GM12875 (cell line): Measurements from ENCODE around the gene SPECC1L.

Source experiments
- H3K4me3 ChIP-seq: one replicate; pipeline ENCODE4 v1.5.1; 2011; ENCODE audit warnings: low read depth, low read length, control low read depth
- TF ChIP-seq, protein P1 (sequence below): IDR thresholded peaks from 2 replicates; pipeline ENCODE4 v1.5.1; 2011; ENCODE audit warnings: low read depth, mild to moderate bottlenecking, control low read depth, inconsistent platforms, low read length, moderate library complexity, borderline replicate concordance; ENCODE audit not compliant: insufficient read depth

The SPECC1L gene

DNA sequence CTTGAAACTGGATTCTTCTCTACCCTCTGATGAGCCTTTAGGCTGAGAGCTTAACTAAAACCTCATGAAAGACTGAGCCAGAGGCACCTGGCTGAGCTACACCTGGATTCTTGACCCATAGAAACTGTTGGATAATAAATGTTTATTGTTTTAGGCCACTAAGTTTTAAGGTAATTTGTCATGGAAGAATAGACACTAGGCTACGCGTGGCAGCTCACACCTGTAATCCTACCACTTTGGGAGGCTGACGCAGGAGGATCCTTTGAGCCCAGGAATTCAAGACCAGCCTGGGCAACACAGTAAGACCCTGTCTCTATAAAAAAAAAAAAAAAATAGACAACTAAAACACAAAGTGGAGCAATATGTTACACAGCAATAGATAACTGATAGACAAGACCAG is 195.3 kb downstream of the SPECC1L start:
- TF ChIP-seq, protein P1, sequence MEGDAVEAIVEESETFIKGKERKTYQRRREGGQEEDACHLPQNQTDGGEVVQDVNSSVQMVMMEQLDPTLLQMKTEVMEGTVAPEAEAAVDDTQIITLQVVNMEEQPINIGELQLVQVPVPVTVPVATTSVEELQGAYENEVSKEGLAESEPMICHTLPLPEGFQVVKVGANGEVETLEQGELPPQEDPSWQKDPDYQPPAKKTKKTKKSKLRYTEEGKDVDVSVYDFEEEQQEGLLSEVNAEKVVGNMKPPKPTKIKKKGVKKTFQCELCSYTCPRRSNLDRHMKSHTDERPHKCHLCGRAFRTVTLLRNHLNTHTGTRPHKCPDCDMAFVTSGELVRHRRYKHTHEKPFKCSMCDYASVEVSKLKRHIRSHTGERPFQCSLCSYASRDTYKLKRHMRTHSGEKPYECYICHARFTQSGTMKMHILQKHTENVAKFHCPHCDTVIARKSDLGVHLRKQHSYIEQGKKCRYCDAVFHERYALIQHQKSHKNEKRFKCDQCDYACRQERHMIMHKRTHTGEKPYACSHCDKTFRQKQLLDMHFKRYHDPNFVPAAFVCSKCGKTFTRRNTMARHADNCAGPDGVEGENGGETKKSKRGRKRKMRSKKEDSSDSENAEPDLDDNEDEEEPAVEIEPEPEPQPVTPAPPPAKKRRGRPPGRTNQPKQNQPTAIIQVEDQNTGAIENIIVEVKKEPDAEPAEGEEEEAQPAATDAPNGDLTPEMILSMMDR: no peak
- H3K4me3 ChIP-seq: no peak overlapping the region

DNA sequence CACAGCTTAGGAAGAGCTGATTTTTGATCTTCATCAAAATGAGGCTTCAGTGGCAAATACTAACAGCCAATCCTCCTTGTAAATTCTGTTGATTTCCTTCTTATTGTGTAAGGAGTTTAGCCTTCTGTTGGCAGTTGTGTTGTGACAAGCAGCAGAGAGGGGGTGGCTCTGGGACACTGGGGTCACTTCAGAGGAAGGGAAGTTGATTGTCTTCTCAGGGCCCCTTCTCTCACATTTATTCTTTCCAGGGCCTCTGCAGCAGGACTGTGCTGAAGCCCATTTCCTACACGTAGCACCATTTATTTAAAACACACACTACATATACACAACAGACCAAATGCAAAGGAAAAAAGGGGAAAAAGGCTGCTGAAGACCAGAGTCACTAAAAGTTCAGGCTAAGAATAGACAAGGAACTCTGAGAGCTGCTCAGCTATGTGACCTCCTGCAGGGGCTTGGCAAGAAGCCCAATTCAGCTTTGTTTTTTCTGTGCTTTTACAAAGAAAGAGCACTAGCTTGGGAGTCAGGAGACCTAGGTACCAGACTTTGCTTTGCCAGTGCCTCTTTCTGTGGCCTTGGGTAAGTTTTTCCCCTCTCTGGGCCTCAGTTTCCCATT is 196.2 kb downstream of the SPECC1L start:
- no peak overlapping the region for H3K4me3 ChIP-seq

DNA sequence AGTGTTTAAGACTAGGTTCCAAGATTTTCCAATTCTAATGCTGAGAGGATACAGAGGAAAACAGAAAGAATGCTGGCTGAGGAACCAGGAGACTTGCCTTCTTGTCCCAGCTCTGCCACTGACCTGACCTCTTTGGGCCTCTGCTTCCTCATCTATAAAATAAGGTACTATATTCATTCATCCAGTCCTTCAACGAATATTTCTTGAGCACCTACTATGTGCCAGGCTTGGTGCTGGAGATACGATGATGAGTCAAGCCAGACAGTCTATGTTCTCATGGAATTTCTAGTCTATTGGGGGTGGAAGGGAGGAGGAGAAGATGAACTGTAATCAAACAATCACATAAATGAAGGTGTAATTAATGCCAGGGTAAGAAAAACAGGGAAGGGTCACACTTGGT is 196.7 kb downstream of the SPECC1L start:
- no peak overlapping the region for H3K4me3 ChIP-seq
- TF ChIP-seq, protein P1: no peak

More for the DNA sequence above, 196.2 kb downstream of the SPECC1L start:
- TF ChIP-seq, protein P1: no peak
